Activated T-cell treated with anti-CD3 and anti-CD28 coated beads, Interleukin-2, amount 50 U/mL, for 24 hours (primary cell): ENCODE data around the gene FAM216B.
"Not testable (repeated sequence)": the region's sequence is repeated elsewhere in the genome, so short reads cannot be mapped to it uniquely, and the experiment has no call there.

Experiments
- DNase-seq: peaks from one replicate; pipeline ENCODE4 v3.0.0-alpha.2; 2020
- H3K27ac Mint-ChIP-seq: 2 replicates; pipeline ENCODE4 v1.8.0; 2020; ENCODE audit warnings: mild to moderate bottlenecking, mixed read lengths
- H3K27me3 Mint-ChIP-seq: 2 replicates; pipeline ENCODE4 v1.8.0; 2020; ENCODE audit warnings: mixed read lengths
- H3K36me3 Mint-ChIP-seq: 2 replicates; pipeline ENCODE4 v1.8.0; 2020; ENCODE audit warnings: low read depth, mixed read lengths
- H3K4me1 Mint-ChIP-seq: 2 replicates; pipeline ENCODE4 v1.8.0; 2020; ENCODE audit warnings: low read depth, mixed read lengths
- H3K4me3 Mint-ChIP-seq: 2 replicates; pipeline ENCODE4 v1.8.0; 2020; ENCODE audit warnings: mild to moderate bottlenecking, moderate library complexity, mixed read lengths
- H3K9me3 Mint-ChIP-seq: 2 replicates; pipeline ENCODE4 v1.8.0; 2020; ENCODE audit warnings: mixed read lengths

Gene FAM216B

GRCh38 chr13:42758515-42758914 lies 22.9 kb upstream of the FAM216B start:
- no peak overlapping the region for H3K4me3 Mint-ChIP-seq
- H3K4me1 Mint-ChIP-seq: peaks cover 8% of the 10 kb centered on the region
- H3K27ac Mint-ChIP-seq: no peak overlapping the region
- no peaks in the 10 kb centered on the region for H3K9me3 Mint-ChIP-seq
- H3K36me3 Mint-ChIP-seq: no peaks in the 10 kb centered on the region
- peaks cover 4% of the 10 kb centered on the region for H3K27me3 Mint-ChIP-seq
- DNase-seq: no peak

- Mint-ChIP-seq H3K27me3 (peaks cover 11% of the 10 kb centered on the region), H3K4me3 (no peak overlapping the region), H3K27ac (no peak overlapping the region), H3K9me3 (no peaks in the 10 kb centered on the region), H3K4me1 (peaks cover 8% of the 10 kb centered on the region), H3K36me3 (no peaks in the 10 kb centered on the region)
- no peak for DNase-seq
These were observed 20.4 kb upstream of the FAM216B start for GRCh38 chr13:42760951-42761350.

GRCh38 chr13:42762251-42762650 lies 19.1 kb upstream of the FAM216B start:
- Mint-ChIP-seq H3K27me3 (peaks cover 10% of the 10 kb centered on the region), H3K4me3 (no peak overlapping the region)

GRCh38 chr13:42762917-42763316 lies 18.5 kb upstream of the FAM216B start:
- peaks cover 9% of the 10 kb centered on the region for H3K27me3 Mint-ChIP-seq
- no peak overlapping the region for H3K4me3 Mint-ChIP-seq
- no peak overlapping the region for H3K27ac Mint-ChIP-seq

More at GRCh38 chr13:42762251-42762650, 19.1 kb upstream of the FAM216B start:
- H3K27ac Mint-ChIP-seq: no peak overlapping the region
- no peak for DNase-seq
- no peaks in the 10 kb centered on the region for H3K36me3 Mint-ChIP-seq
- H3K4me1 Mint-ChIP-seq: peaks cover 8% of the 10 kb centered on the region
- H3K9me3 Mint-ChIP-seq: no peaks in the 10 kb centered on the region

GRCh38 chr13:42766016-42766415 lies 15.4 kb upstream of the FAM216B start:
- Mint-ChIP-seq H3K27me3 (peaks cover 19% of the 10 kb centered on the region), H3K9me3 (no peaks in the 10 kb centered on the region), H3K4me1 (peaks cover 8% of the 10 kb centered on the region), H3K27ac (no peak overlapping the region), H3K4me3 (no peak overlapping the region), H3K36me3 (no peaks in the 10 kb centered on the region)
- no peak for DNase-seq

More at GRCh38 chr13:42762917-42763316, 18.5 kb upstream of the FAM216B start:
- H3K9me3 Mint-ChIP-seq: no peaks in the 10 kb centered on the region
- no peak for DNase-seq
- peaks cover 8% of the 10 kb centered on the region for H3K4me1 Mint-ChIP-seq
- H3K36me3 Mint-ChIP-seq: no peaks in the 10 kb centered on the region

- H3K9me3 Mint-ChIP-seq: no peaks in the 10 kb centered on the region
- H3K4me1 Mint-ChIP-seq: no peaks in the 10 kb centered on the region
- H3K36me3 Mint-ChIP-seq: no peaks in the 10 kb centered on the region
- H3K27ac Mint-ChIP-seq: no peak overlapping the region
- DNase-seq: no peak
- H3K4me3 Mint-ChIP-seq: no peak overlapping the region
- peaks cover 35% of the 10 kb centered on the region for H3K27me3 Mint-ChIP-seq
These were observed 11.7 kb upstream of the FAM216B start for GRCh38 chr13:42769650-42770049.

- H3K27ac Mint-ChIP-seq, H3K36me3 Mint-ChIP-seq, H3K9me3 Mint-ChIP-seq, H3K4me1 Mint-ChIP-seq, H3K4me3 Mint-ChIP-seq, DNase-seq: not testable (repeated sequence)
- H3K27me3 Mint-ChIP-seq: peaks cover 56% of the 10 kb centered on the region
These were observed 4.8 kb upstream of the FAM216B start for GRCh38 chr13:42776558-42776957.

- Mint-ChIP-seq H3K36me3 (no peaks in the 10 kb centered on the region), H3K9me3 (no peaks in the 10 kb centered on the region), H3K27ac (no peak overlapping the region), H3K4me1 (no peaks in the 10 kb centered on the region), H3K27me3 (peaks cover 52% of the 10 kb centered on the region), H3K4me3 (no peak overlapping the region)
- DNase-seq: no peak
These were observed 3.9 kb upstream of the FAM216B start for GRCh38 chr13:42777467-42777866.

- no peak for DNase-seq
- Mint-ChIP-seq H3K36me3 (no peaks in the 10 kb centered on the region), H3K27ac (no peak overlapping the region), H3K27me3 (peaks cover 41% of the 10 kb centered on the region), H3K9me3 (no peaks in the 10 kb centered on the region), H3K4me1 (no peaks in the 10 kb centered on the region), H3K4me3 (no peak overlapping the region)
These were observed 1.3 kb upstream of the FAM216B start for GRCh38 chr13:42780044-42780443.

- Mint-ChIP-seq H3K4me3 (no peak overlapping the region), H3K9me3 (no peaks in the 10 kb centered on the region), H3K27me3 (peaks cover 4% of the 10 kb centered on the region)
These were observed 5.3 kb downstream of the FAM216B start for GRCh38 chr13:42786715-42787114.

GRCh38 chr13:42788601-42789000 lies 7.2 kb downstream of the FAM216B start:
- H3K4me3 Mint-ChIP-seq: no peak overlapping the region
- H3K27ac Mint-ChIP-seq: no peak overlapping the region
- H3K36me3 Mint-ChIP-seq: no peaks in the 10 kb centered on the region
- no peaks in the 10 kb centered on the region for H3K4me1 Mint-ChIP-seq
- no peak for DNase-seq
- H3K27me3 Mint-ChIP-seq: no peaks in the 10 kb centered on the region
- H3K9me3 Mint-ChIP-seq: no peaks in the 10 kb centered on the region

More at GRCh38 chr13:42786715-42787114, 5.3 kb downstream of the FAM216B start:
- DNase-seq: no peak
- Mint-ChIP-seq H3K27ac (no peak overlapping the region), H3K36me3 (no peaks in the 10 kb centered on the region), H3K4me1 (no peaks in the 10 kb centered on the region)

GRCh38 chr13:42792154-42792553 lies 10.8 kb downstream of the FAM216B start:
- H3K4me1 Mint-ChIP-seq: no peaks in the 10 kb centered on the region
- no peak for DNase-seq
- no peaks in the 10 kb centered on the region for H3K36me3 Mint-ChIP-seq
- peaks cover 17% of the 10 kb centered on the region for H3K27me3 Mint-ChIP-seq
- no peak overlapping the region for H3K4me3 Mint-ChIP-seq
- H3K27ac Mint-ChIP-seq: no peak overlapping the region
- no peaks in the 10 kb centered on the region for H3K9me3 Mint-ChIP-seq

GRCh38 chr13:42794577-42795275 lies 13.3 kb downstream of the FAM216B start:
- Mint-ChIP-seq H3K27ac (no peak overlapping the region), H3K36me3 (no peaks in the 10 kb centered on the region), H3K9me3 (no peaks in the 10 kb centered on the region), H3K4me3 (no peak overlapping the region), H3K4me1 (no peaks in the 10 kb centered on the region), H3K27me3 (peaks cover 23% of the 10 kb centered on the region)
- DNase-seq: no peak

- Mint-ChIP-seq H3K27me3 (peaks cover 23% of the 10 kb centered on the region), H3K36me3 (no peaks in the 10 kb centered on the region), H3K27ac (no peak overlapping the region), H3K9me3 (no peaks in the 10 kb centered on the region), H3K4me1 (no peaks in the 10 kb centered on the region), H3K4me3 (no peak overlapping the region)
- DNase-seq: no peak
These were observed 14.3 kb downstream of the FAM216B start for GRCh38 chr13:42795666-42796065.

GRCh38 chr13:42796747-42797356 lies 15.5 kb downstream of the FAM216B start:
- Mint-ChIP-seq H3K27ac (no peak overlapping the region), H3K27me3 (peaks cover 23% of the 10 kb centered on the region), H3K4me1 (no peaks in the 10 kb centered on the region), H3K4me3 (no peak overlapping the region), H3K9me3 (no peaks in the 10 kb centered on the region), H3K36me3 (no peaks in the 10 kb centered on the region)
- DNase-seq: no peak
